ENCODE results near the gene TSEN2.
"Not testable (repeated sequence)": the region's sequence is repeated elsewhere in the genome, so short reads cannot be mapped to it uniquely, and the experiment has no call there.

Gene TSEN2

DNA sequence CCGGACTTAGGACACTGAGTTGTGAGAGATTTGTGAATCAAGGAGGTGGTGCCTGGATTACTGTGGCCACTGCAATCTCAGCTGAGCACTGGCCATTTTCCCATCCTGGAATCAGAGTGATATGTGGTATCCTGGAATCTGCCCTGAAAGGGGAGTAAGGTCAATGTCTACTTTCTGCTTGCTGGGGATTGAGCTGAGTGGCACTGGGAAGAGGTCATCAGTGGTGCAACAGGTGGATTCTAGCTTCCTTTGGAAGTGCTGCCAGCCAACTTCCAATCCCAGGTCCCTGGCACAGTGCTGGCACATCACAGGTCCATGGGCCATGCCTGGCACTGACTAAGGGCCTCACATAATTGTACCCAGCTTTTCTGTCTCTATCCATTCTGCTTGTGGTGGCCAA lies 20.6 kb upstream of the TSEN2 start:
- TF ChIP-seq, protein P1, sequence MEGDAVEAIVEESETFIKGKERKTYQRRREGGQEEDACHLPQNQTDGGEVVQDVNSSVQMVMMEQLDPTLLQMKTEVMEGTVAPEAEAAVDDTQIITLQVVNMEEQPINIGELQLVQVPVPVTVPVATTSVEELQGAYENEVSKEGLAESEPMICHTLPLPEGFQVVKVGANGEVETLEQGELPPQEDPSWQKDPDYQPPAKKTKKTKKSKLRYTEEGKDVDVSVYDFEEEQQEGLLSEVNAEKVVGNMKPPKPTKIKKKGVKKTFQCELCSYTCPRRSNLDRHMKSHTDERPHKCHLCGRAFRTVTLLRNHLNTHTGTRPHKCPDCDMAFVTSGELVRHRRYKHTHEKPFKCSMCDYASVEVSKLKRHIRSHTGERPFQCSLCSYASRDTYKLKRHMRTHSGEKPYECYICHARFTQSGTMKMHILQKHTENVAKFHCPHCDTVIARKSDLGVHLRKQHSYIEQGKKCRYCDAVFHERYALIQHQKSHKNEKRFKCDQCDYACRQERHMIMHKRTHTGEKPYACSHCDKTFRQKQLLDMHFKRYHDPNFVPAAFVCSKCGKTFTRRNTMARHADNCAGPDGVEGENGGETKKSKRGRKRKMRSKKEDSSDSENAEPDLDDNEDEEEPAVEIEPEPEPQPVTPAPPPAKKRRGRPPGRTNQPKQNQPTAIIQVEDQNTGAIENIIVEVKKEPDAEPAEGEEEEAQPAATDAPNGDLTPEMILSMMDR (IDR thresholded peaks at IDR 0.05; ENCODE audit: low read depth, low read length), result no peak
- H3K4me3 ChIP-seq (ENCODE audit: low read depth, low read length), result no peak overlapping the region

DNA sequence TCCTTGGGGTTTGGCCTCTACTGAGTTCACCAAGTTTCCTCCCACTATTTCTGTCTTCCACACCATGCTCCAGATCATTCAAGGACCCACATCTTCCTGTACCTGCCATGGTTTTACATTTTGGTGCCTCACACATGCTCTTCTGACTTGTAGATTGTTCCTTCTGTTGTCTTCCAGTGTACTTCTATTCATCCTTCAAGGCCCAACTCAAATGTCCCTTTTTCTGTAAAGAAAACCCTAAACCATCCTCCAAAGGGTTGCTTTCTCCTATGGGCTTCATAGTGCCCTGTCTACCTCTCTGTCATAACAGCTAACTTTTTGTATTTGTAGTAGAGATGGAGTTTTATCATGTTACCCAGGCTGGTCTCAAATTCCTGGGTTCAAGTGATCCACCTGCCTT lies 20.1 kb upstream of the TSEN2 start:
- H3K4me3 ChIP-seq (ENCODE audit: low read depth, low read length), result no peak overlapping the region
- TF ChIP-seq, protein P1 (IDR thresholded peaks at IDR 0.05; ENCODE audit: low read depth, low read length), result no peak

DNA sequence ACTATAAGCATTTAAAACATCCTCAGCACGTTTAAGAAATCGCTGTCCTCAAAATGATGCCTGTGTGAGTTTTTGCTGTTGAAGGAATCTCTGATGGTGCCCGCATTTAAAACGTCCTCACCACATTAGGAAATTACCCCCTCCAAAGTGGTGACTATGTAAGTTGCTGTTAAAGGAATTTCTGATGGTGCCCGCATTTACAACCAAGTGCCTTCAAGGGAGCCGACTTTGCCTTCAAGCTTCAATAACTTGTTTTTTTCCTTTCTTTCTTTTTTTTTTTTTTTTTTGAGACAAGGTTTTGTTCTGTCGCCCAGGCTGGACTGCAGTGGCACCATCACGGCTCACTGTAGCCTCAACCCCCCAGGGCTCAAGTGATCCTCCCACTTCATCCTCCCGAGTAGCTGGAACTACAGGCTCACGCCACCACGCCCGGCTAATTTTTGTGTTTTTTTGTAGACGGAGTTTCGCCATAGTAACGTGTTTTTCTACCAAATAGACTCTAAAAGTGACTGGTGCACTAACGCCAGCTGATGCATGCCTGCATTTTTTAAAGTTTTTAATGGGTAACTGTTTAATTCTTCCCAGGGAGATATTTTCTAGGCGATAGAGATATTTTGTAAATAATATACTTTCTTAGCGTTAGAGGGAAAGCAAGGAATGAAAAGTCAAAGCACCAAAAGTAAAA lies 19.0 kb upstream of the TSEN2 start:
- H3K4me3 ChIP-seq (ENCODE audit: low read depth, low read length), result no peak overlapping the region
- TF ChIP-seq, protein P1 (IDR thresholded peaks at IDR 0.05; ENCODE audit: low read depth, low read length), result no peak

- TF ChIP-seq, protein P1 (IDR thresholded peaks at IDR 0.05; ENCODE audit: low read depth, low read length), result no peak
- no peak overlapping the region for H3K4me3 ChIP-seq (ENCODE audit: low read depth, low read length)
These were observed 18.4 kb upstream of the TSEN2 start for GRCh38 chr3:12465836-12466225.

DNA sequence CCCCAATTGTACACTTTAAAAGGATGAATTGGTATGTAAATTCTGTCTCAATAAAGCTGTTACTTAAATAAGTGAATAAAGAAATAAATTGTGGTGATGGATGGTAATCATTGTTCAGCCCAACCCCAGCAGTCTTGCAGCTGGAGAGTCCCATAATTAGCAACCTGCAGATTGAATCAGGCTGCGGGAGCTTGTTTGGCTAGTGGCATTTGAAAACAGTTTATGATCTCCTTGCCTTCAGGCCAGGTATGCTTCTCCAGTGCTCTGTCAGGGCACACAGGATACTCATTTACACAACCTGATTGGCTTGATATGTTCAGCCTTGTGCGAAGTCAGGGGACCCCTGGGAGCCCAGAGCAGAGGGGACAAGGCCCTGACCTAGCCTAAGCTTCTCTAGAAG lies 16.5 kb upstream of the TSEN2 start:
- TF ChIP-seq, protein P1 (IDR thresholded peaks at IDR 0.05; ENCODE audit: low read depth, low read length), result no peak
- H3K4me3 ChIP-seq (ENCODE audit: low read depth, low read length), result no peak overlapping the region

DNA sequence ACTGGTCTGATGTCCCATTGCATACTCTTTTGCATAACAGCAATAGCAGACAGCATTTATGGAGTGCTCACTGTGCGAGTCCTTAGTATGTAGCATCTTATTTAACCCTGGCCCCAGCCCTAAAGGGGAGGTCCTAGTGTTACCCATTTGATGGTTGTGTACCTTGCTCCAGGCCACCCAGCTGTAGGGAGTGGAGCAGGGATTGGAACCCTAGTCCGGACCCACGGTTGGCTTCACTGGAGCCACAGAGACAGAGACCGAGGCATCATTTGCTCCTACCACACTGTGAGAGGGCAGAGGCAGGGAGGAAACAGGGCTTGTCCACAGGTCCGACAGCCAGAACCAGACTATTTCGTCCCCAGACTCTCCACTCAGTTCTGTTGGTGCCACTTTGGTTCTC lies 16.0 kb upstream of the TSEN2 start:
- no peak overlapping the region for H3K4me3 ChIP-seq (ENCODE audit: low read depth, low read length)
- TF ChIP-seq, protein P1 (IDR thresholded peaks at IDR 0.05; ENCODE audit: low read depth, low read length), result no peak

- no peak overlapping the region for H3K4me3 ChIP-seq (ENCODE audit: low read depth, low read length)
- TF ChIP-seq, protein P1 (IDR thresholded peaks at IDR 0.05; ENCODE audit: low read depth, low read length), result no peak
These were observed 15.5 kb upstream of the TSEN2 start for GRCh38 chr3:12468757-12469156.

DNA sequence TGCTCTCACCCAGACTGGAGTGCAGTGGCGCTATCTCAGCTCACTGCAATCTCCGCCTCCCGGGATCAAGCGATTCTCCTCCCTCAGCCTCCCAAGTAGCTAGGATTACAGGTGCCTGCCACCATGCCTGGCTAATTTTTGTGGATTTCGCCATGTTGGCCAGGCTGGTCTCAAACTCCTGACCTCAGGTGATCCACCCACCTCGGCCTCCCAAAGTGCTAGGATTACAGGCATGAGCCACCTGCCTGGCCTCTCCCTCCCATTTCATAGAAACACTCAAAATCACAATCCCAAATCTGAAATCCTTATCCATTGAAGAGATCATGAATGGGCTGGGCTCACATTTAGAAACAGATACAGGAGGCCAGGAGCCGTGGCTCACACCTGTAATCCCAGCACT lies 15.1 kb upstream of the TSEN2 start:
- not testable (repeated sequence) for H3K4me3 ChIP-seq (ENCODE audit: low read depth, low read length)
